ENCODE results near the gene BCL3. TPM values are rescaled to one million over a fixed set of nuclear protein-coding genes. Genes with fewer than 3 reads are reported as not detected.

Gene BCL3
- total RNA-seq, 1 experiment from 2014 or later, result 7.8 TPM

DNA sequence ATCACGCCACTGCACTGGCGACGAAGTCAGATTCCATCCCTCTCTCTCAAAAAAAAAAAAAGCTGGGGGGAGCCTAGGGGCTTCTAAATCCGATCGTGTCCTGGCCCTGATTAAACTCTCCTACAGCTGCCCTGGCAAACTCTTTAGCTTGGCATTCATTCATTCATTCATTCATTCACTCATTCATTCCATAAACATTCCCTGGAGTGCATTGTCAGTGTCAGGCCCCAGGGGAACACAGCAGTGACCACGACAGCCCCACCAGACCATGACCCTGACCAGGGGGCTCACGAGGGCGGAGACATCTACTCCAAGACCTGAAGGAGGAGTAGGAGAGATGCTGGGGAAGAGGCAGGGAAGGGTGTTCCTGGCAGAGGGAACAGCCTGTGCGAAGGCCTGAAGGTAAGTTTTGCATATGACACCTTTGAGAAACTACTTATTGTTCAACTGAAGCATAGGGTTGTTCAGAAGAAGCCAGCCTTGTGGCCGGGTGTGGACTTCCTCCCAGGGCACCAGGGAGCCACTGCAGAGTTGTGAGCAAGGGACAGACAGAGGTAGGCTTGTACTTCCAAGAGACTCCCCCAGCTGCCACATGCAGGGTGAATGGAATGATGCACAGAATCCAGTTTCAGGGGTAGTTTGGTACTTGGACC is 25.1 kb upstream of the BCL3 start:
- H3K4me3 Mint-ChIP-seq, result no peak overlapping the region
- peaks cover 4% of the 10 kb centered on the region for H3K27me3 Mint-ChIP-seq (ENCODE audit: low read depth)
- POLR2A ChIA-PET, result interaction anchor here (0.5 to 2.0 kb wide), 6 partner anchors 44 to 140 kb away, joined by 3 to 11 read pairs (median 4); partner anchors contain the start of genes BCAM and NECTIN2
- no peaks in the 10 kb centered on the region for H3K9me3 Mint-ChIP-seq
- H3K27ac Mint-ChIP-seq, result no peak overlapping the region
- peaks cover 27% of the 10 kb centered on the region for H3K4me1 Mint-ChIP-seq
- CTCF ChIA-PET, result interaction anchor here (0.5 to 15.6 kb wide), 74 partner anchors 9 to 402 kb away, joined by 3 to 548 read pairs (median 5); partner anchors contain the start of genes APOE, BCAM, BCL3 and CBLC
- TF ChIP-seq, protein P1, sequence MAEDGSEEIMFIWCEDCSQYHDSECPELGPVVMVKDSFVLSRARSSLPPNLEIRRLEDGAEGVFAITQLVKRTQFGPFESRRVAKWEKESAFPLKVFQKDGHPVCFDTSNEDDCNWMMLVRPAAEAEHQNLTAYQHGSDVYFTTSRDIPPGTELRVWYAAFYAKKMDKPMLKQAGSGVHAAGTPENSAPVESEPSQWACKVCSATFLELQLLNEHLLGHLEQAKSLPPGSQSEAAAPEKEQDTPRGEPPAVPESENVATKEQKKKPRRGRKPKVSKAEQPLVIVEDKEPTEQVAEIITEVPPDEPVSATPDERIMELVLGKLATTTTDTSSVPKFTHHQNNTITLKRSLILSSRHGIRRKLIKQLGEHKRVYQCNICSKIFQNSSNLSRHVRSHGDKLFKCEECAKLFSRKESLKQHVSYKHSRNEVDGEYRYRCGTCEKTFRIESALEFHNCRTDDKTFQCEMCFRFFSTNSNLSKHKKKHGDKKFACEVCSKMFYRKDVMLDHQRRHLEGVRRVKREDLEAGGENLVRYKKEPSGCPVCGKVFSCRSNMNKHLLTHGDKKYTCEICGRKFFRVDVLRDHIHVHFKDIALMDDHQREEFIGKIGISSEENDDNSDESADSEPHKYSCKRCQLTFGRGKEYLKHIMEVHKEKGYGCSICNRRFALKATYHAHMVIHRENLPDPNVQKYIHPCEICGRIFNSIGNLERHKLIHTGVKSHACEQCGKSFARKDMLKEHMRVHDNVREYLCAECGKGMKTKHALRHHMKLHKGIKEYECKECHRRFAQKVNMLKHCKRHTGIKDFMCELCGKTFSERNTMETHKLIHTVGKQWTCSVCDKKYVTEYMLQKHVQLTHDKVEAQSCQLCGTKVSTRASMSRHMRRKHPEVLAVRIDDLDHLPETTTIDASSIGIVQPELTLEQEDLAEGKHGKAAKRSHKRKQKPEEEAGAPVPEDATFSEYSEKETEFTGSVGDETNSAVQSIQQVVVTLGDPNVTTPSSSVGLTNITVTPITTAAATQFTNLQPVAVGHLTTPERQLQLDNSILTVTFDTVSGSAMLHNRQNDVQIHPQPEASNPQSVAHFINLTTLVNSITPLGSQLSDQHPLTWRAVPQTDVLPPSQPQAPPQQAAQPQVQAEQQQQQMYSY (CRISPR knock-in tag; IDR thresholded peaks at IDR 0.05), result peak; percentile 58
- TF ChIP-seq, protein P2, sequence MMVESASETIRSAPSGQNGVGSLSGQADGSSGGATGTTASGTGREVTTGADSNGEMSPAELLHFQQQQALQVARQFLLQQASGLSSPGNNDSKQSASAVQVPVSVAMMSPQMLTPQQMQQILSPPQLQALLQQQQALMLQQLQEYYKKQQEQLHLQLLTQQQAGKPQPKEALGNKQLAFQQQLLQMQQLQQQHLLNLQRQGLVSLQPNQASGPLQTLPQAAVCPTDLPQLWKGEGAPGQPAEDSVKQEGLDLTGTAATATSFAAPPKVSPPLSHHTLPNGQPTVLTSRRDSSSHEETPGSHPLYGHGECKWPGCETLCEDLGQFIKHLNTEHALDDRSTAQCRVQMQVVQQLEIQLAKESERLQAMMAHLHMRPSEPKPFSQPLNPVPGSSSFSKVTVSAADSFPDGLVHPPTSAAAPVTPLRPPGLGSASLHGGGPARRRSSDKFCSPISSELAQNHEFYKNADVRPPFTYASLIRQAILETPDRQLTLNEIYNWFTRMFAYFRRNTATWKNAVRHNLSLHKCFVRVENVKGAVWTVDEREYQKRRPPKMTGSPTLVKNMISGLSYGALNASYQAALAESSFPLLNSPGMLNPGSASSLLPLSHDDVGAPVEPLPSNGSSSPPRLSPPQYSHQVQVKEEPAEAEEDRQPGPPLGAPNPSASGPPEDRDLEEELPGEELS (CRISPR knock-in tag; IDR thresholded peaks at IDR 0.05), result no peak
- ATAC-seq (no peak), DNase-seq (ENCODE audit: low spot score) (no peak)
- H3K36me3 Mint-ChIP-seq, result no peaks in the 10 kb centered on the region

DNA sequence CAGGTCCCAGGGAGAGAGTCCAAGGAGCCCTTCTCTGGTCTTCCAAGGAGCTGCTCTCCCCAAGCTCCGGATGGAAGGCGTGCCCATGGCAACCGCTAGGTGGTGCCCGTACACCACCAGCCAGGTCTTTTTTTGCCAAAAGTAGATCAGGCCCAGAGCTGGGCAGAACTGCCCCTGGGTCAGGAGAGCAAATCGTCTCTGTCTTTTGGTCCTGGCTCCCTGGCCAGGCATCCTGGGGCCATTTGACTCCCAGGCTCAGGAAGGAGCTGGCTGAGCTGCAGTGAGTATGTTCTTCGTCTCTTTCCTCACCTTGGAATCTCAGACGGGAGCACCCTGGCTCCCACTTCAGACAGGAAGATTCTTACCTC is 24.6 kb upstream of the BCL3 start:
- Mint-ChIP-seq H3K9me3 (no peaks in the 10 kb centered on the region), H3K27me3 (ENCODE audit: low read depth) (peaks cover 4% of the 10 kb centered on the region), H3K4me3 (no peak overlapping the region), H3K4me1 (peaks cover 26% of the 10 kb centered on the region), H3K36me3 (no peaks in the 10 kb centered on the region), H3K27ac (no peak overlapping the region)
- ChIA-PET POLR2A (interaction anchor here (0.6 to 2.0 kb wide), 5 partner anchors 43 to 122 kb away, joined by 3 to 11 read pairs (median 5); partner anchors contain the start of genes BCAM and NECTIN2), CTCF (interaction anchor here (0.5 to 15.6 kb wide), 71 partner anchors 9 to 401 kb away, joined by 3 to 548 read pairs (median 5); partner anchors contain the start of genes APOE, BCAM, BCL3 and CBLC)
- peak; percentile 86 for ATAC-seq
- TF ChIP-seq, protein P3, sequence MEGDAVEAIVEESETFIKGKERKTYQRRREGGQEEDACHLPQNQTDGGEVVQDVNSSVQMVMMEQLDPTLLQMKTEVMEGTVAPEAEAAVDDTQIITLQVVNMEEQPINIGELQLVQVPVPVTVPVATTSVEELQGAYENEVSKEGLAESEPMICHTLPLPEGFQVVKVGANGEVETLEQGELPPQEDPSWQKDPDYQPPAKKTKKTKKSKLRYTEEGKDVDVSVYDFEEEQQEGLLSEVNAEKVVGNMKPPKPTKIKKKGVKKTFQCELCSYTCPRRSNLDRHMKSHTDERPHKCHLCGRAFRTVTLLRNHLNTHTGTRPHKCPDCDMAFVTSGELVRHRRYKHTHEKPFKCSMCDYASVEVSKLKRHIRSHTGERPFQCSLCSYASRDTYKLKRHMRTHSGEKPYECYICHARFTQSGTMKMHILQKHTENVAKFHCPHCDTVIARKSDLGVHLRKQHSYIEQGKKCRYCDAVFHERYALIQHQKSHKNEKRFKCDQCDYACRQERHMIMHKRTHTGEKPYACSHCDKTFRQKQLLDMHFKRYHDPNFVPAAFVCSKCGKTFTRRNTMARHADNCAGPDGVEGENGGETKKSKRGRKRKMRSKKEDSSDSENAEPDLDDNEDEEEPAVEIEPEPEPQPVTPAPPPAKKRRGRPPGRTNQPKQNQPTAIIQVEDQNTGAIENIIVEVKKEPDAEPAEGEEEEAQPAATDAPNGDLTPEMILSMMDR (IDR thresholded peaks at IDR 0.05), result peak; percentile 94
- TF ChIP-seq, protein P4, sequence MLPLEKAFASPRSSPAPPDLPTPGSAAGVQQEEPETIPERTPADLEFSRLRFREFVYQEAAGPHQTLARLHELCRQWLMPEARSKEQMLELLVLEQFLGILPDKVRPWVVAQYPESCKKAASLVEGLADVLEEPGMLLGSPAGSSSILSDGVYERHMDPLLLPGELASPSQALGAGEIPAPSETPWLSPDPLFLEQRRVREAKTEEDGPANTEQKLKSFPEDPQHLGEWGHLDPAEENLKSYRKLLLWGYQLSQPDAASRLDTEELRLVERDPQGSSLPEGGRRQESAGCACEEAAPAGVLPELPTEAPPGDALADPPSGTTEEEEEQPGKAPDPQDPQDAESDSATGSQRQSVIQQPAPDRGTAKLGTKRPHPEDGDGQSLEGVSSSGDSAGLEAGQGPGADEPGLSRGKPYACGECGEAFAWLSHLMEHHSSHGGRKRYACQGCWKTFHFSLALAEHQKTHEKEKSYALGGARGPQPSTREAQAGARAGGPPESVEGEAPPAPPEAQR (CRISPR knock-in tag; IDR thresholded peaks at IDR 0.05), result no peak
- DNase-seq (ENCODE audit: low spot score), result peak; percentile 89

DNA sequence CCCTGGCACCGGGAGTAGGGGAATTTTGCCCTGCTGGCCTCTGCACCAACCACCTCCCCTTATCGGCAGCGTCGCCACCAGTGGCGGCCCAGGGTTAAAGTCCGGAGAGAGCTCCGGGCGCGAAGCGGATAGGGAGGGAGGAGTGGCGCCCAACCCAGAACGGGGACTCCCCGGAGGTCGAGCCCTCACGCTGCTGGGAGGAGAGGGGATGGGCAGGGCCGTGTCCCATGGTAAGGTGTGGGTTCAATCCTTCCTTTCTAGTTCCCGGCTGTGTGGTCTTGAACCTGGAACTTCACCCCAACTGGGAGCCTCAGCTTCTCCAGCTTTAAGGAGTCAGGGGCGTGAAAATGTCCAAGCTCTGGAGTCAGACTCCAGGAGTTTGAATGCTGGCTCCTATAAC is 23.3 kb upstream of the BCL3 start:
- Mint-ChIP-seq H3K36me3 (no peaks in the 10 kb centered on the region), H3K4me3 (no peak overlapping the region), H3K9me3 (no peaks in the 10 kb centered on the region), H3K27me3 (ENCODE audit: low read depth) (peaks cover 4% of the 10 kb centered on the region), H3K27ac (no peak overlapping the region), H3K4me1 (peaks cover 19% of the 10 kb centered on the region)
- POLR2A ChIA-PET, result no interaction called here
- CTCF ChIA-PET, result interaction anchor here (0.6 to 15.6 kb wide), 20 partner anchors 9 to 314 kb away, joined by 3 to 548 read pairs (median 10); partner anchors contain the start of genes CBLC and CLASRP
- peak; percentile 33; the same call in 1 of the 2 replicates for ATAC-seq
- DNase-seq (ENCODE audit: low spot score), result no peak
- no peak for TF ChIP-seq ZNF671 (CRISPR knock-in tag; IDR thresholded peaks at IDR 0.05)
- no peak for TF ChIP-seq FOXP1 (CRISPR knock-in tag; IDR thresholded peaks at IDR 0.05; ENCODE audit: borderline replicate concordance)
- TF ChIP-seq, protein P5, sequence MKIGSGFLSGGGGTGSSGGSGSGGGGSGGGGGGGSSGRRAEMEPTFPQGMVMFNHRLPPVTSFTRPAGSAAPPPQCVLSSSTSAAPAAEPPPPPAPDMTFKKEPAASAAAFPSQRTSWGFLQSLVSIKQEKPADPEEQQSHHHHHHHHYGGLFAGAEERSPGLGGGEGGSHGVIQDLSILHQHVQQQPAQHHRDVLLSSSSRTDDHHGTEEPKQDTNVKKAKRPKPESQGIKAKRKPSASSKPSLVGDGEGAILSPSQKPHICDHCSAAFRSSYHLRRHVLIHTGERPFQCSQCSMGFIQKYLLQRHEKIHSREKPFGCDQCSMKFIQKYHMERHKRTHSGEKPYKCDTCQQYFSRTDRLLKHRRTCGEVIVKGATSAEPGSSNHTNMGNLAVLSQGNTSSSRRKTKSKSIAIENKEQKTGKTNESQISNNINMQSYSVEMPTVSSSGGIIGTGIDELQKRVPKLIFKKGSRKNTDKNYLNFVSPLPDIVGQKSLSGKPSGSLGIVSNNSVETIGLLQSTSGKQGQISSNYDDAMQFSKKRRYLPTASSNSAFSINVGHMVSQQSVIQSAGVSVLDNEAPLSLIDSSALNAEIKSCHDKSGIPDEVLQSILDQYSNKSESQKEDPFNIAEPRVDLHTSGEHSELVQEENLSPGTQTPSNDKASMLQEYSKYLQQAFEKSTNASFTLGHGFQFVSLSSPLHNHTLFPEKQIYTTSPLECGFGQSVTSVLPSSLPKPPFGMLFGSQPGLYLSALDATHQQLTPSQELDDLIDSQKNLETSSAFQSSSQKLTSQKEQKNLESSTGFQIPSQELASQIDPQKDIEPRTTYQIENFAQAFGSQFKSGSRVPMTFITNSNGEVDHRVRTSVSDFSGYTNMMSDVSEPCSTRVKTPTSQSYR (CRISPR knock-in tag; IDR thresholded peaks at IDR 0.05), result no peak
- no peak for TF ChIP-seq IRF2 (CRISPR knock-in tag; IDR thresholded peaks at IDR 0.05; ENCODE audit: borderline replicate concordance, low read depth)
- TF ChIP-seq RELA (CRISPR knock-in tag; IDR thresholded peaks at IDR 0.05; ENCODE audit: borderline replicate concordance), result no peak
- no peak for TF ChIP-seq ZNF263 (CRISPR knock-in tag; IDR thresholded peaks at IDR 0.05; ENCODE audit: low read depth)
- no peak for TF ChIP-seq JAZF1 (CRISPR knock-in tag; IDR thresholded peaks at IDR 0.05)
- TF ChIP-seq ZNF121 (CRISPR knock-in tag; IDR thresholded peaks at IDR 0.05), result no peak
- TF ChIP-seq, protein P6, sequence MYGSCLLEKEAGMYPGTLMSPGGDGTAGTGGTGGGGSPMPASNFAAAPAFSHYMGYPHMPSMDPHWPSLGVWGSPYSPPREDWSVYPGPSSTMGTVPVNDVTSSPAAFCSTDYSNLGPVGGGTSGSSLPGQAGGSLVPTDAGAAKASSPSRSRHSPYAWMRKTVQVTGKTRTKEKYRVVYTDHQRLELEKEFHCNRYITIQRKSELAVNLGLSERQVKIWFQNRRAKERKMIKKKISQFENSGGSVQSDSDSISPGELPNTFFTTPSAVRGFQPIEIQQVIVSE (CRISPR knock-in tag; IDR thresholded peaks at IDR 0.05; ENCODE audit: borderline replicate concordance), result no peak
- no peak for TF ChIP-seq KAT7 (CRISPR knock-in tag; IDR thresholded peaks at IDR 0.05; ENCODE audit: borderline replicate concordance)
- TF ChIP-seq OVOL2 (CRISPR knock-in tag; IDR thresholded peaks at IDR 0.05; ENCODE audit: borderline replicate concordance), result no peak
- no peak for TF ChIP-seq JUN (CRISPR knock-in tag; IDR thresholded peaks at IDR 0.05)
- no peak for TF ChIP-seq SMAD3 (CRISPR knock-in tag; IDR thresholded peaks at IDR 0.05; ENCODE audit: borderline replicate concordance)

Data from WTC11 (cell line).